Astrocyte (in vitro differentiated cells and primary cell): ENCODE data around the gene SEC16B. TPM values are rescaled to one million over a fixed set of nuclear protein-coding genes. Genes with fewer than 3 reads are reported as not detected.

ENCODE experiments used
- DNase-seq: peaks from one replicate; pipeline ENCODE4 v3.0.0-alpha.2; 2010; ENCODE audit warnings: low read depth
- FAIRE-seq: peaks from 2 replicates; lab custom pipeline; 2011; peaks lifted over from hg19 to GRCh38; lab: Jason Lieb, UNC
- H2AFZ ChIP-seq: 2 replicates; pipeline ENCODE4 v1.6.0; 2012; ENCODE audit warnings: low read depth, low read length, inconsistent platforms
- H3K27ac ChIP-seq: 2 replicates; pipeline ENCODE4 v1.5.1; 2011; ENCODE audit warnings: low read depth, low read length, inconsistent platforms
- H3K27me3 ChIP-seq: 2 replicates; pipeline ENCODE4 v1.6.0; 2011; ENCODE audit warnings: low read length, inconsistent platforms; ENCODE audit not compliant: insufficient read depth
- H3K36me3 ChIP-seq: 2 replicates; pipeline ENCODE4 v1.5.1; 2011; ENCODE audit warnings: low read length, inconsistent platforms; ENCODE audit not compliant: insufficient read depth
- H3K4me1 ChIP-seq: 2 replicates; pipeline ENCODE4 v1.5.1; 2011; ENCODE audit warnings: low read length, inconsistent platforms; ENCODE audit not compliant: insufficient read depth
- H3K4me2 ChIP-seq: 2 replicates; pipeline ENCODE4 v1.6.0; 2012; ENCODE audit warnings: low read length, inconsistent platforms
- H3K4me3 ChIP-seq: 2 replicates; pipeline ENCODE4 v1.5.1; 2011; ENCODE audit warnings: low read depth, mild to moderate bottlenecking, low read length, inconsistent platforms; ENCODE audit not compliant: insufficient read depth
- H3K79me2 ChIP-seq: 2 replicates; pipeline ENCODE4 v1.6.0; 2012; ENCODE audit warnings: mild to moderate bottlenecking, low read length, inconsistent platforms; ENCODE audit not compliant: insufficient read depth
- H3K9ac ChIP-seq: 2 replicates; pipeline ENCODE4 v1.6.0; 2012; ENCODE audit warnings: mild to moderate bottlenecking, low read length, inconsistent platforms
- H3K9me3 ChIP-seq: 2 replicates; pipeline ENCODE4 v1.5.1; 2012; ENCODE audit warnings: low read depth, mild to moderate bottlenecking, low read length, inconsistent platforms; ENCODE audit not compliant: insufficient read depth
- H4K20me1 ChIP-seq: 2 replicates; pipeline ENCODE4 v1.6.0; 2012; ENCODE audit warnings: low read length, inconsistent platforms; ENCODE audit not compliant: insufficient read depth
- H3K27ac Mint-ChIP-seq: one replicate; pipeline ENCODE4 v1.8.0; 2021; ENCODE audit warnings: mild to moderate bottlenecking, mixed read lengths; ENCODE audit not compliant: unreplicated experiment
- H3K27me3 Mint-ChIP-seq: one replicate; pipeline ENCODE4 v1.8.0; 2021; ENCODE audit warnings: low read depth, mixed read lengths; ENCODE audit not compliant: unreplicated experiment
- H3K36me3 Mint-ChIP-seq: one replicate; pipeline ENCODE4 v1.8.0; 2021; ENCODE audit warnings: low read depth, mixed read lengths; ENCODE audit not compliant: unreplicated experiment
- H3K4me1 Mint-ChIP-seq: one replicate; pipeline ENCODE4 v1.8.0; 2021; ENCODE audit warnings: low read depth, mixed read lengths; ENCODE audit not compliant: unreplicated experiment
- H3K4me3 Mint-ChIP-seq: one replicate; pipeline ENCODE4 v1.8.0; 2021; ENCODE audit warnings: mild to moderate bottlenecking, moderate library complexity, mixed read lengths; ENCODE audit not compliant: unreplicated experiment
- H3K9me3 Mint-ChIP-seq: one replicate; pipeline ENCODE4 v1.8.0; 2021; ENCODE audit warnings: mild to moderate bottlenecking, mixed read lengths; ENCODE audit not compliant: unreplicated experiment
- CTCF ChIP-seq: IDR thresholded peaks from 2 replicates; pipeline ENCODE4 v1.5.1; 2011; ENCODE audit warnings: low read depth, mild to moderate bottlenecking, inconsistent platforms, low read length, moderate library complexity; ENCODE audit not compliant: insufficient read depth
- EZH2 ChIP-seq: IDR thresholded peaks from 2 replicates; pipeline ENCODE4 v1.6.1; 2012; ENCODE audit warnings: mild to moderate bottlenecking, low read length, inconsistent platforms; ENCODE audit not compliant: insufficient read depth
- total RNA-seq: library from RNA; stranded (reverse); gene quantifications from 2 replicates; pipeline ENCODE4 v1.2.1, GENCODE V29; 2021

SEC16B gene
- total RNA-seq, 1 donor from 2014 or later, result 3.0 TPM

DNA sequence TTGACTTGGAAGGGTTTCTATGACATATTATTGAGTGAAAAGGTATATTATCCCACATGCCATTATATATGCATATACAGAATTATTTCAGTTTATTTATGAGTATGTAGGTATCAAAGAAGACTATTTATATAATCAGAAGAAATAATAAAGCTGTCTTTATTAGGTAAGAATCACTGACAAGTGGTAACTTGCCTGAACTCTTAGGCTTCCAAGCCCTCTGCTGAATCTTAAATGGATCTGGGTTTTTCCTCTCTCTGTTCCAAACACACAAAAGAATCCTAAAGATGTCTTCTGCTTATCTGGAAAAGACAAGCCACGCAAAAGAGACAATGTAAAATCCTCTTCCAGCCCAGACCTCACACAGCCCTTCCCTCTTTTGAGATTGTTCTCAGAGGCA lies 14.9 kb upstream of the SEC16B start:
- Mint-ChIP-seq H3K27ac (peak overlapping the region; percentile 13), H3K36me3 (no peaks in the 10 kb centered on the region), H3K4me1 (peaks cover 22% of the 10 kb centered on the region), H3K27me3 (no peaks in the 10 kb centered on the region), H3K4me3 (no peak overlapping the region), H3K9me3 (peaks cover 13% of the 10 kb centered on the region)
- no peak for DNase-seq
- H3K9me3 ChIP-seq, result no peaks in the 10 kb centered on the region
- no peaks in the 10 kb centered on the region for H3K27me3 ChIP-seq
- H3K9ac ChIP-seq, result no peak overlapping the region
- no peaks in the 10 kb centered on the region for H3K79me2 ChIP-seq
- H2AFZ ChIP-seq, result no peak overlapping the region
- no peaks in the 10 kb centered on the region for H3K36me3 ChIP-seq
- H3K4me2 ChIP-seq, result no peak overlapping the region
- H3K4me1 ChIP-seq, result peaks cover 11% of the 10 kb centered on the region
- no peaks in the 10 kb centered on the region for H4K20me1 ChIP-seq
- FAIRE-seq, result no peak
- no peak overlapping the region for H3K27ac ChIP-seq
- no peak overlapping the region for H3K4me3 ChIP-seq
- TF ChIP-seq EZH2 (no peak), CTCF (no peak)

GRCh38 chr1:177984136-177984525 lies 14.3 kb upstream of the SEC16B start:
- Mint-ChIP-seq H3K4me3 (peak overlapping the region; percentile 76), H3K4me1 (peaks cover 22% of the 10 kb centered on the region), H3K27me3 (no peaks in the 10 kb centered on the region), H3K27ac (peak overlapping the region; percentile 60), H3K36me3 (no peaks in the 10 kb centered on the region), H3K9me3 (peaks cover 9% of the 10 kb centered on the region)
- Histone ChIP-seq H2AFZ (peak overlapping the region; percentile 62), H3K4me1 (peaks cover 11% of the 10 kb centered on the region), H3K27me3 (no peaks in the 10 kb centered on the region), H3K9ac (peak overlapping the region; percentile 82), H3K79me2 (no peaks in the 10 kb centered on the region), H3K27ac (peak overlapping the region; percentile 66), H4K20me1 (no peaks in the 10 kb centered on the region), H3K36me3 (no peaks in the 10 kb centered on the region), H3K4me2 (peak overlapping the region; percentile 84), H3K9me3 (no peaks in the 10 kb centered on the region), H3K4me3 (peak overlapping the region; percentile 62)
- FAIRE-seq (peak; percentile 37), DNase-seq (peak; percentile 94)
- TF ChIP-seq EZH2 (no peak), CTCF (no peak)

- Histone ChIP-seq H3K9me3 (no peaks in the 10 kb centered on the region), H4K20me1 (no peaks in the 10 kb centered on the region), H3K9ac (peak overlapping the region; percentile 82), H3K27ac (peak overlapping the region; percentile 66), H3K4me2 (peak overlapping the region; percentile 84), H3K79me2 (no peaks in the 10 kb centered on the region), H3K36me3 (no peaks in the 10 kb centered on the region), H2AFZ (peak overlapping the region; percentile 62), H3K4me1 (peaks cover 11% of the 10 kb centered on the region), H3K4me3 (peak overlapping the region; percentile 62), H3K27me3 (no peaks in the 10 kb centered on the region)
- peaks cover 7% of the 10 kb centered on the region for H3K9me3 Mint-ChIP-seq
- FAIRE-seq, result no peak
- peaks cover 22% of the 10 kb centered on the region for H3K4me1 Mint-ChIP-seq
- TF ChIP-seq EZH2, result no peak
- H3K36me3 Mint-ChIP-seq, result no peaks in the 10 kb centered on the region
- no peaks in the 10 kb centered on the region for H3K27me3 Mint-ChIP-seq
- peak; percentile 12 for DNase-seq
- H3K27ac Mint-ChIP-seq, result no peak overlapping the region
- H3K4me3 Mint-ChIP-seq, result peak overlapping the region; percentile 76
These were observed 13.8 kb upstream of the SEC16B start for GRCh38 chr1:177983482-177984135.
